HepG2 (cell line): Measurements from ENCODE around the gene TRIM72. TPM values are rescaled to one million over a fixed set of nuclear protein-coding genes. Genes with fewer than 3 reads are reported as not detected.

Experiments
- BHLHE40 ChIP-seq: IDR thresholded peaks from 2 replicates; pipeline ENCODE4 v1.6.1; 2011; ENCODE audit warnings: low read length, improper control_type of control experiment
- CCDC6 ChIP-seq: sonication (generic); formaldehyde crosslinking; IDR thresholded peaks from 2 replicates; pipeline ENCODE4 v1.8.1; 2022; ENCODE audit warnings: mild to moderate bottlenecking, missing genetic modification reagents, moderate library complexity
- HOXD1 ChIP-seq: sonication (generic); formaldehyde crosslinking; IDR thresholded peaks from 2 replicates; pipeline ENCODE4 v1.5.0; 2020; ENCODE audit warnings: missing genetic modification reagents
- KDM1A ChIP-seq: IDR thresholded peaks from 2 replicates; pipeline ENCODE4 v1.6.1; 2016; ENCODE audit warnings: missing compliant biosample characterization
- KLF16 ChIP-seq, 2 experiments: sonication (generic) in 1 of 2; formaldehyde crosslinking in 1 of 2; IDR thresholded peaks; 2 replicates each; pipeline versions ENCODE4 v1.6.1 to v1.8.0; 2016 to 2023; ENCODE audit warnings: missing genetic modification reagents in 2 of 2, missing compliant biosample characterization in 1 of 2
- LRRFIP1 ChIP-seq: sonication (generic); formaldehyde crosslinking; conservative IDR thresholded peaks from 2 replicates; pipeline ENCODE4 v1.4.0; 2020; ENCODE audit warnings: missing genetic modification reagents
- MTA1 ChIP-seq: sonication (generic); formaldehyde crosslinking; IDR thresholded peaks from 2 replicates; pipeline ENCODE4 v1.4.0; 2020; ENCODE audit warnings: missing genetic modification reagents, mild to moderate bottlenecking, borderline replicate concordance
- PHF21A ChIP-seq: sonication (generic); formaldehyde crosslinking; IDR thresholded peaks from 2 replicates; pipeline ENCODE4 v1.5.0; 2020; ENCODE audit warnings: mild to moderate bottlenecking, missing genetic modification reagents
- RARA ChIP-seq: IDR thresholded peaks from 2 replicates; pipeline ENCODE4 v1.6.1; 2016; ENCODE audit warnings: missing genetic modification reagents, missing compliant biosample characterization
- RNF219 ChIP-seq: sonication (generic); formaldehyde crosslinking; IDR thresholded peaks from 2 replicates; pipeline ENCODE4 v1.5.0; 2020; ENCODE audit warnings: mild to moderate bottlenecking, missing genetic modification reagents
- SMAD3 ChIP-seq: sonication (generic); formaldehyde crosslinking; IDR thresholded peaks from 2 replicates; pipeline ENCODE4 v1.4.0; 2020; ENCODE audit warnings: missing genetic modification reagents
- SMAD9 ChIP-seq: sonication (generic); formaldehyde crosslinking; IDR thresholded peaks from 2 replicates; pipeline ENCODE4 v1.5.1; 2020; ENCODE audit warnings: mild to moderate bottlenecking, missing genetic modification reagents
- ZNF17 ChIP-seq: sonication (generic); formaldehyde crosslinking; IDR thresholded peaks from 2 replicates; pipeline ENCODE4 v1.5.0; 2020; ENCODE audit warnings: mild to moderate bottlenecking, missing genetic modification reagents
- ZNF276 ChIP-seq: sonication (generic); formaldehyde crosslinking; IDR thresholded peaks from 2 replicates; pipeline ENCODE4 v1.4.0; 2020; ENCODE audit warnings: mild to moderate bottlenecking, low read depth, missing genetic modification reagents
- ZNF460 ChIP-seq: sonication (generic); formaldehyde crosslinking; IDR thresholded peaks from 2 replicates; pipeline ENCODE4 v1.5.1; 2020; ENCODE audit warnings: missing genetic modification reagents, mild to moderate bottlenecking, borderline replicate concordance
- ZNF607 ChIP-seq: sonication (generic); formaldehyde crosslinking; IDR thresholded peaks from 2 replicates; pipeline ENCODE4 v1.5.1; 2020; ENCODE audit warnings: missing genetic modification reagents, mild to moderate bottlenecking, borderline replicate concordance
- ZNF772 ChIP-seq: sonication (generic); formaldehyde crosslinking; IDR thresholded peaks from 2 replicates; pipeline ENCODE4 v1.5.0; 2020; ENCODE audit warnings: mild to moderate bottlenecking, missing genetic modification reagents
- ZNF777 ChIP-seq: sonication (generic); formaldehyde crosslinking; IDR thresholded peaks from 2 replicates; pipeline ENCODE4 v1.4.0; 2020; ENCODE audit warnings: missing genetic modification reagents
- ZNF780A ChIP-seq: sonication (generic); formaldehyde crosslinking; IDR thresholded peaks from 2 replicates; pipeline ENCODE4 v1.8.0; 2022; ENCODE audit warnings: mild to moderate bottlenecking, missing genetic modification reagents, moderate library complexity
- ZSCAN25 ChIP-seq: sonication (generic); formaldehyde crosslinking; IDR thresholded peaks from 2 replicates; pipeline ENCODE4 v1.8.0; 2022; ENCODE audit warnings: mild to moderate bottlenecking, missing genetic modification reagents
- polyA plus RNA-seq, 8 experiments: library from polyadenylated mRNA; depleted of rRNA in 3 of 8; stranded (reverse) in 7 of 8; unstranded in 1 of 8; fragments of >200 nt; fragmentation: Illumina TruSeq in 4 of 8; extraction: Trizol in 4 of 8; gene quantifications; 2 replicates each; pipeline versions ENCODE4 v1.2.1 to v1.2.3, GENCODE V29; 2011 to 2016; ENCODE audit warnings: low read depth in 4 of 8, missing spikeins in 1 of 8, mixed read lengths in 1 of 8; ENCODE audit not compliant: insufficient read depth in 1 of 8
- total RNA-seq, 5 experiments: library from RNA; depleted of rRNA; stranded (reverse); fragments of >200 nt; fragmentation: Illumina TruSeq; extraction: Trizol; gene quantifications; 2 replicates each; pipeline ENCODE4 v1.2.3, GENCODE V29; 2016; ENCODE audit warnings: low read depth in 1 of 5
- TF ChIP-seq, protein P1 (sequence below): sonication (generic); formaldehyde crosslinking; IDR thresholded peaks from 2 replicates; pipeline ENCODE4 v1.4.0; 2020; ENCODE audit warnings: missing genetic modification reagents

Gene TRIM72
- total and polyA plus RNA-seq, 2 of the 13 experiments (the other 11 are each of a cell fraction or from before 2014, with no cell fraction given), result not detected

DNA sequence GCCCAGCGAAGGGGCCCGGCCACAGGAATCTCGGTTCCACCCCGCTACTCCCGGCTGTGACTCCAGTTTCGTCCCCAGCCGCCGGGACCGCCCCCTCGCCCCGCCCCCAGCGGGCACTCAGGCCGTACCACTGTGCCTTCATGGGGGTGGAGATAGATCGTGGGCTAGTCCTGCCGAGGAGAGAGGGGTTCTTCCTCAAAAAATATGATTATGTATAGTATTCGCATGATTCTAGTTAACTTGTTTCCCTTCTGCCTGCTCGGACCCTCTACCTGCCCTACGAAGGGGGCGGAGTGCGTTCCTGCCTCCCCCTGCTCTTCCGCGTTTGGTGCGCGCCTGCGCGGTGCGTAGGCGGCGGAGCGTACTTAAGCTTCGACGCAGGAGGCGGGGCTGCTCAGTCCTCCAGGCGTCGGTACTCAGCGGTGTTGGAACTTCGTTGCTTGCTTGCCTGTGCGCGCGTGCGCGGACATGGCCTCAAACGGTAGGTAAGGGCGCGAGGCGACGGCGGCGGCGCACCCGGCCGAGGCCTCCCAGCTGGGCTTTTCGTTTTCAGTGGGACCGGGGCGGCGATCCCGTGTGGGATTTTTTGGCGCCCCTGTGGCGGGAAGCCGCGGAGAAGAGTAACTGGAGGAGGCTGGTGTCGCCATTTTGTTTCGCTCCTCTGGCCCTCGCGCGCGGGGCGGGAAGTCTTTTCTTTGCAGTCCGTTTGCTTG, 34.0 kb upstream of the TRIM72 start, which contains the start of gene FUS (continued):
- TF ChIP-seq ZNF460 (CRISPR knock-in tag) (no peak; the same call in 1 of the 2 replicates), ZNF276 (CRISPR knock-in tag) (peak; percentile 94), MTA1 (CRISPR knock-in tag) (0 out of 2 replicates have a peak, but pooled peaks have one; percentile 9), KLF16 (CRISPR knock-in tag; IDR thresholded peaks at IDR 0.05) (peak; percentile 75 to 97; a peak in 3 of 4 replicates), SMAD9 (peak; percentile 96), ZNF17 (CRISPR knock-in tag) (0 out of 2 replicates have a peak, but pooled peaks have one; percentile 72), ZNF607 (no peak), LRRFIP1 (peak; percentile 75; the same call in 1 of the 2 replicates), HOXD1 (CRISPR knock-in tag) (peak; percentile 81; the same call in 1 of the 2 replicates), BHLHE40 (peak; percentile 99), ZNF772 (CRISPR knock-in tag) (peak; percentile 52), PHF21A (CRISPR knock-in tag) (no peak), SMAD3 (peak; percentile 91), ZSCAN25 (peak; percentile 90), RNF219 (peak; percentile 95; the same call in 1 of the 2 replicates), ZNF780A (CRISPR knock-in tag) (peak; percentile 71; the same call in 1 of the 2 replicates), ZNF777 (CRISPR knock-in tag) (no peak), RARA (CRISPR knock-in tag) (no peak; the same call in 1 of the 2 replicates), CCDC6 (peak; percentile 10; the same call in 1 of the 2 replicates), KDM1A (no peak)
- TF ChIP-seq, protein P1, sequence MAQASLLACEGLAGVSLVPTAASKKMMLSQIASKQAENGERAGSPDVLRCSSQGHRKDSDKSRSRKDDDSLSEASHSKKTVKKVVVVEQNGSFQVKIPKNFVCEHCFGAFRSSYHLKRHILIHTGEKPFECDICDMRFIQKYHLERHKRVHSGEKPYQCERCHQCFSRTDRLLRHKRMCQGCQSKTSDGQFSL, result no peak
